ENCODE results near the gene ANKRD65.

DNA sequence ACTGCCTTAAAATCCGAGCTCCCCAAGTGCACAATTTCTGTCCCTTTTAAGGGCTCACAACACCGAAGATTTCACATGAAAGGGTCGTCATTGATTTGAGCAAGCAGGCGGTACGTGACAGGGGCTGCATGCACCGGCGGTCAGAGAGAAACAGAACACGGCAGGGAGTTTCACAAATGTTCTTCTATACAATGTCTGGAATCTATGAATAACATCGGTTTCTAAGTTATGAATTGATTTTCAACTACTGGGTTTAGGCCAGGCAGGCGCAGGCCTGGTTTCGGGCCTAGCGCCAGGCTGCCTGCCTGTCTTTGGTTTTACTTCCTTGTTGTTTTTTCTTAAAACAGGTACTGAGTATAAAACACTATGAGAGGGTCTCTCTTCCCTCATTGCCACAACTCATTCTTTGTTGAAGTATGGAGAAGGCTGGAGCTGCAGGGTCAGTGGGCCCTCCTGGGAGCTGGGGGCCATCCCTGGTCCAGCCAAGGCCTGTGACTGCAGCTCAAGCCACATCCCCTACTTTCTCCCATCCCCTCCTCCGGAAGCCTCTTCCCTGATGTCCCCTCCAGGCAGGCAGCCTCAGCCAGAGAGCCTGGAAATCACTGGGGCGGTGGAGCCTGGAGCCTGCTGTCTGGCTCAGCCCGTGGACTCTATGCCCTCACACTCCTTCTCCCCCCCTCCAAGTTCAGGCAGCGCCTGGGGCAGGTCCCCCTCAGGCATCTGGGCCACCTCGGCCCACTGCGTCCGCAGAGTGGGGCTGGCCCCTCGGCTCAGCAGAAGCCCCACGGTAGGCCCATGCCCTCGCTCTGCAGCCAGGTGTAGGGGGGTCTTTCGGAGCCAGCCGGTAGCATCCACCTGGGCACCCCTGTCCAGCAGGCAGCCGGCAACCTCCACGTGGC is 2.4 kb downstream of the ANKRD65 start:
- no peak for TF ChIP-seq MYC (IDR thresholded peaks at IDR 0.05; ENCODE audit: low read depth, low read length)
- TF ChIP-seq, protein P1, sequence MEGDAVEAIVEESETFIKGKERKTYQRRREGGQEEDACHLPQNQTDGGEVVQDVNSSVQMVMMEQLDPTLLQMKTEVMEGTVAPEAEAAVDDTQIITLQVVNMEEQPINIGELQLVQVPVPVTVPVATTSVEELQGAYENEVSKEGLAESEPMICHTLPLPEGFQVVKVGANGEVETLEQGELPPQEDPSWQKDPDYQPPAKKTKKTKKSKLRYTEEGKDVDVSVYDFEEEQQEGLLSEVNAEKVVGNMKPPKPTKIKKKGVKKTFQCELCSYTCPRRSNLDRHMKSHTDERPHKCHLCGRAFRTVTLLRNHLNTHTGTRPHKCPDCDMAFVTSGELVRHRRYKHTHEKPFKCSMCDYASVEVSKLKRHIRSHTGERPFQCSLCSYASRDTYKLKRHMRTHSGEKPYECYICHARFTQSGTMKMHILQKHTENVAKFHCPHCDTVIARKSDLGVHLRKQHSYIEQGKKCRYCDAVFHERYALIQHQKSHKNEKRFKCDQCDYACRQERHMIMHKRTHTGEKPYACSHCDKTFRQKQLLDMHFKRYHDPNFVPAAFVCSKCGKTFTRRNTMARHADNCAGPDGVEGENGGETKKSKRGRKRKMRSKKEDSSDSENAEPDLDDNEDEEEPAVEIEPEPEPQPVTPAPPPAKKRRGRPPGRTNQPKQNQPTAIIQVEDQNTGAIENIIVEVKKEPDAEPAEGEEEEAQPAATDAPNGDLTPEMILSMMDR (IDR thresholded peaks at IDR 0.05; ENCODE audit: extremely low read depth in 1 of 2, insufficient read depth in 1 of 2, low read depth in 1 of 2, low read length in 2 of 2): no peak
- no peak for TF ChIP-seq POLR2AphosphoS5 (IDR thresholded peaks at IDR 0.05; ENCODE audit: insufficient read depth, low read depth, low read length)
- no peak for TF ChIP-seq POLR2A (IDR thresholded peaks at IDR 0.05; ENCODE audit: low read depth, low read length)
- TF ChIP-seq JUN (IDR thresholded peaks at IDR 0.05; ENCODE audit: borderline replicate concordance, insufficient read depth, insufficient read length, low read depth): no peak
- TF ChIP-seq, protein P2, sequence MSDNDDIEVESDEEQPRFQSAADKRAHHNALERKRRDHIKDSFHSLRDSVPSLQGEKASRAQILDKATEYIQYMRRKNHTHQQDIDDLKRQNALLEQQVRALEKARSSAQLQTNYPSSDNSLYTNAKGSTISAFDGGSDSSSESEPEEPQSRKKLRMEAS (IDR thresholded peaks at IDR 0.05; ENCODE audit: insufficient read depth, insufficient read length): no peak
